H1 (cell line): ENCODE measurements around the gene MRPL55. TPM values are rescaled to one million over a fixed set of nuclear protein-coding genes. Genes with fewer than 3 reads are reported as not detected.

Experiments
- CTBP2 ChIP-seq: IDR thresholded peaks from 2 replicates; pipeline ENCODE4 v1.7.0; 2011; ENCODE audit warnings: borderline replicate concordance, mild to moderate bottlenecking, moderate library complexity, mixed read lengths, low read length; ENCODE audit not compliant: insufficient read depth, insufficient read length
- EP300 ChIP-seq, 2 experiments: IDR thresholded peaks; 1 replicate in 1 of 2; 2 replicates in 1 of 2; pipeline ENCODE4 v1.6.1; 2011 to 2012; ENCODE audit warnings: low read depth in 2 of 2, low read length in 2 of 2, mild to moderate bottlenecking in 2 of 2, borderline replicate concordance in 1 of 2, inconsistent platforms in 1 of 2, moderate library complexity in 1 of 2
- FOSL1 ChIP-seq: IDR thresholded peaks from 2 replicates; pipeline ENCODE4 v1.6.1; 2011; ENCODE audit warnings: mild to moderate bottlenecking, low read depth, low read length, moderate library complexity; ENCODE audit not compliant: insufficient read depth
- JUND ChIP-seq: IDR thresholded peaks from 2 replicates; pipeline ENCODE4 v1.6.1; 2011; ENCODE audit warnings: mild to moderate bottlenecking, improper control_type of control experiment, low read length
- MAFK ChIP-seq: IDR thresholded peaks from 2 replicates; pipeline ENCODE4 v1.6.1; 2012; ENCODE audit warnings: low read depth, mild to moderate bottlenecking, improper control_type of control experiment, low read length
- SIRT6 ChIP-seq: IDR thresholded peaks from one replicate; pipeline ENCODE4 v1.7.1; 2012; ENCODE audit warnings: low read length, inconsistent platforms
- polyA plus RNA-seq, 7 experiments: library from polyadenylated mRNA; depleted of rRNA in 3 of 7; stranded (reverse) in 5 of 7; unstranded in 2 of 7; fragments of >200 nt in 5 of 7; fragments of 200-250 nt in 2 of 7; gene quantifications; 1 replicate in 5 of 7; 2 replicates in 1 of 7; 4 replicates in 1 of 7; pipeline versions ENCODE4 v1.2.1 to v1.2.3, GENCODE V29; 2011 to 2013; ENCODE audit warnings: missing spikeins in 2 of 7, mixed read lengths in 2 of 7
- total RNA-seq: library from RNA; stranded (reverse); fragmentation: NEBNext Ultra II Directional; extraction: Animal tissue kit (Norgen Biotek cat#: 25700); gene quantifications from 2 replicates; pipeline ENCODE4 v1.2.1, GENCODE V29; 2021

MRPL55 gene
- total and polyA plus RNA-seq, 2 of the 8 experiments (the other 6 are each of a cell fraction or from before 2014, with no cell fraction given) = 59.0 to 244 TPM

DNA sequence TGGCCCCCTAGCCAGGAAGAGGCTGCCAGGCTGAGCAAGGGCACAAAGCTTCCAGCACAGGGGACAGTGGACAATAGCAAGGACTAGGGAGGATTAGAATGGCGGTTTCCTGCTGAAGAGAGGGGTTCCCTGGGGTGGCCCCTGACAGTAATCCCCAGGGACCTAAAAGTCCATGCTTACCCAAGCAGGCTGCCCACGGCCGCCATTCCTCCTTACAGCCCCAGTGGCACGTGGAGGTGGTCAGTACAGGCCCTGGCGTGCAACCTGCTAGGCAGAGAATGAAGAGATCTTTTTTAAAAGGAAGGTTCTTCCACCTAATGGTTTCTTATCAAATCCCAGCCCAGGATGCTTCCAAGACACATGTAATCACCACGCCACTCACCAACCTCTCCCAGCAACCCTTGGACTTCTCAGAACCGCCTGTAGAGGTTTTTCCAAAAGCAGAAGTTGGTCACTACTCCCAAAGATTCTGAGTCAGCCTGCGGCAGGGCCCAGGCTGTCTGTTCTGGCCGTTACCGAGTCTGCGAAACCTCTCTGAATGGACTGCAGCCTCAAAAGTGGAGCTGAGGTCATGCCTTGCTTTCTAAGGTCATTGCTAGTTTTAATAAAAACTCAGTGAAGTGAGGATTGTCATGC is 926 bp downstream of the MRPL55 start (continued):
- TF ChIP-seq MAFK (no peak), FOSL1 (no peak), SIRT6 (no peak), CTBP2 (no peak), JUND (no peak), EP300 (IDR thresholded peaks at IDR 0.05; ENCODE audit: borderline replicate concordance in 1 of 2, low read depth in 2 of 2, low read length in 2 of 2) (no peak)
